KOPT-K1 (cell line): ENCODE measurements around the gene SPACA1.

Source experiments
- H3K27ac ChIP-seq: fragments of 200-600 bp; sonication (generic); 2 replicates; pipeline ENCODE4 v1.5.1; 2016; ENCODE audit warnings: antibody characterized with exemption, mild to moderate bottlenecking, low read depth, low read length; ENCODE audit not compliant: poor library complexity, severe bottlenecking
- H3K36me3 ChIP-seq: fragments of 200-600 bp; sonication (generic); 2 replicates; pipeline ENCODE4 v1.5.1; 2017; ENCODE audit warnings: antibody characterized with exemption, mild to moderate bottlenecking, low read length, moderate library complexity; ENCODE audit not compliant: insufficient read depth
- H3K9me3 ChIP-seq: fragments of 200-600 bp; sonication (generic); 2 replicates; pipeline ENCODE4 v1.5.1; 2017; ENCODE audit warnings: antibody characterized with exemption, low read length, mild to moderate bottlenecking; ENCODE audit not compliant: insufficient read depth, poor library complexity, severe bottlenecking

SPACA1 gene

DNA sequence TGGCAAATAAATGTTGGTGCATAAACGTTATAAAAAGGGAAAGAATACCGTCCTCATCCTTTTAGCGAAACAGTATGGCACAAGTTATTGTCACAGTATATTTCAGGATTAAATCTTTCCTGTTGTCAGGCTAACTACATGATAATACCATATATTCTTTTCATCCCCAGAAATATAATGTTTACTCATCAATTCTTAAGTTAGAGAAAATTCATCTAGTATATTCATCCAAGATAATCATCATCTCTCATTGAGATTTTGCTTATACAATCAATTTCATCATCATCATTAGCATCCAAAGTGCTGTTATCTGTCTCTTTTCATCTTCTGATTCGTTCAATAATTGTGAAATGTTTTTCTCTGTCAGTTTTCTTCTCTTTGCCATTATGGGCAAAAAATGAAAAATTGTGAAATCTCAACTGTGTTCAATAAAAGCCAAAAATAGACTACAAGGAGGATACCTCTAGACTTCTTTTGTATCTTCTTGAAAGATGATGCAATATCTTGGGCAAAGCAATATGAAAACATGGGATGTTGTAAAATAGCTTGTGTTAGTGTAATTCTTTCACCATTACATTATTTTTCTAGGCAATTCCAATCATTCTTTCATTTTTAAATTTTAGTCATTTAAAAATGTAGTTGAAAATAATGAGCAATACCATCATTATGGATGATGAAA, 2.6 kb downstream of the SPACA1 start:
- H3K36me3 ChIP-seq: no peaks in the 10 kb centered on the region
- no peaks in the 10 kb centered on the region for H3K9me3 ChIP-seq
- no peak overlapping the region for H3K27ac ChIP-seq

DNA sequence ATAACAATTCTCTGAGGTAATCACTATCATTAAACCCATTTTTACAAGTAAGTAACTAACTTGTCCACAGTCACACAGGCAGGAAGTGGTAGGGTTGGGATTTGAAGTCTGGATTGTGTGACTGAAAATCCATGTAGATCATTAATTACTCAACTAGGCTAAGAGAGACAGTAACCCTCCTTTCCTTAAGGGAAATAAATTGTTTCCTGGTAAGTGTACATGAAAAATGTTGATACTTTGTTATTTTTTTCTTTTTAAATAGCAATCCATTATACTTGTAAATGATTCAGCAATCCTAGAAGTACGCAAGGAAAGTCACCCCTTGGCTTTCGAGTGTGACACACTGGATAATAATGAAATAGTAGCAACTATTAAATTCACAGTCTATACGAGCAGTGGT, 11.6 kb downstream of the SPACA1 start:
- Histone ChIP-seq H3K9me3 (no peaks in the 10 kb centered on the region), H3K27ac (no peak overlapping the region), H3K36me3 (no peaks in the 10 kb centered on the region)

DNA sequence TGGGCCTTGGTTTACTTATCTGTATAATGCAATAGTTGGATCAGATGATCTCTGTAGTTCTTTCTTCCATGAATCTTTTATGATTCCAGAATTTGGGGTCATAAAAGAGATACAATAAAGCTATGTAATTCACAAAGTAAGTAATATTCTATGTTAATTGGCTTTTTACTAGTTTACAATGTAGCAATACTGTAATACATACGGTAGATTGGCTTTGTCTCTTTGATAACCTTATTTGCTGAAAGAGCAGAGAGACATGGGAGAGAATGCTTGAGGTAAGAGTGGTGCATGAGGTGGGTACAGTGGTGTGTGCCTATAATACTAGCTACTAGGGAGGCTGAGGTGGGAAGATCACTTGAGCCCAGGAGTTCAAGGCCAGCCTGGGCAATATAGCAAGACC, 14.7 kb downstream of the SPACA1 start:
- Histone ChIP-seq H3K9me3 (no peaks in the 10 kb centered on the region), H3K27ac (no peak overlapping the region), H3K36me3 (no peaks in the 10 kb centered on the region)

DNA sequence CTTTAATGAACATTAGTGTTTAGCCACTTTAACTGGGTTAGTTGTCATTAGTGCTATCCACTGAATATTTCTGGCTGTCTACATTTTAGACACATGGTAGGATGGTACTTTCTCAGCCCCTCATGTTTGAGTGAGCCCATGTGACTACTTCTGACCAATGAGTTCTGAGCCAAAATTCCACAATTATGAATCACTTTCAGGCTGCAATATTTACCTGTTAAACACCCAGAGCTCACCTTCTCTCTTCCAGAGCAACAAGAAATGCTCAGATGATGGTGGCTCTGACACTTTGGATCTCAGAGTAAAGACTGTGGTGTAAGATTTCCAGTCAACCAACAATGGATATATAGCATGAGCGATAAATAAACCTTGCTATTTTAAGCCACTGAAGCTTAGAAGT, 24.8 kb downstream of the SPACA1 start:
- no peaks in the 10 kb centered on the region for H3K9me3 ChIP-seq

DNA sequence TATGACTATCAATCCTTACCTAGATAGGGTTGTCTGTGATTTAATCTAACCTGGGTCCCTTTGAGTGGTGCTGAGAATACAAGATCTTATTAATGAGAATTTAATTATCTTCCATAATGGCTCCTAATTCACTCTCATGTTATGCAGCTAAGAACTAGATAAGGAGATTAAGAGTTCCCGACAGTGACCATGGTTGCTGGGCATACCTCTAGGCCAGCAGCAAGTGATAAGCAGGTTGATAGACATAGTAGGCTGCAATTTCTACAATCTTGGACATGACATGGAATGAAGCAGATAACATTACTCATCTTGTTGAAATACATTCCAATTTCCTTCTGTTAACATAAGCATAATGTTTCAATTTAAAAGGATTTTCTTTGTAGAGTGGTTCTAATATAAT, 27.1 kb downstream of the SPACA1 start:
- H3K27ac ChIP-seq: no peak overlapping the region
- H3K36me3 ChIP-seq: no peaks in the 10 kb centered on the region
- H3K9me3 ChIP-seq: no peaks in the 10 kb centered on the region

More for the DNA sequence above, 24.8 kb downstream of the SPACA1 start:
- no peaks in the 10 kb centered on the region for H3K36me3 ChIP-seq
- H3K27ac ChIP-seq: no peak overlapping the region

DNA sequence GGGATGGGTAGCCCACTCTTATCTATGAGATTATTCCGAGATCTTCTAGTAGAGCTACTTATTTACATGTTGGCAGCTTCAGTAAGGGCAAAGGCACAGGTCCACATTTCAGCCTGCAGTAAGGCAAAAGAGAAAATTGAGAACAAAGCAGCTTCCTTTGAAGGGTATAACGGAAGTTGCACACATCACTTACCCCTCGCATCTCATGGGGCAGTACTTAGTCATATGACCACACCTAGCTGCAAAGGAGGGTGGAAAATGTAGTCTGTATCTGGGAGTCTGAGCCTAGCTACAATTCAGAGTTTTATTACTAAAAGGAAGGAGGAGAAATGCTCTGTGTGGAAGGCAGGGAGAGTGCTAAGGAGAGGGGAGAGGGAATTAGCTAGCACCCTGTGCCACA, 29.7 kb downstream of the SPACA1 start:
- Histone ChIP-seq H3K27ac (no peak overlapping the region), H3K36me3 (no peaks in the 10 kb centered on the region)

DNA sequence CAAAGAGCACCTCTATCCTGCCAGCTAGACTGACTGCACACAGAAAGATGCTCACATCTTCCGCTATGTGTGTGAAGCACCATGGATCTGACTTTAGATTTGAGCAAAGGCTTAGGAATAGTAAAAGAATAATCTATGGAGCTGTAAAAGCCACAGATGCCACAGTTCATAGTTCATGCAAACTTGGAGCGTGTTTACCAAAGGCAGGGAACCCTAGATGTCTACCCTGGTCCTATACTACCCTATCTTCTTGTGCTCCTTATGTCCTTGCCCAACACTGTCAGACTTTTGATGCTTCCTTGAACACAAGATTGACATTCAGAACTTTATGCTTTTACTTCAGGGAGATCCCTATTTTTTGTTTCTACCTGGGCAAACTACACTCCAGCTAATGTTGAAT, 39.2 kb downstream of the SPACA1 start:
- Histone ChIP-seq H3K27ac (no peak overlapping the region), H3K9me3 (no peaks in the 10 kb centered on the region), H3K36me3 (no peaks in the 10 kb centered on the region)

More for the DNA sequence above, 29.7 kb downstream of the SPACA1 start:
- H3K9me3 ChIP-seq: no peaks in the 10 kb centered on the region

DNA sequence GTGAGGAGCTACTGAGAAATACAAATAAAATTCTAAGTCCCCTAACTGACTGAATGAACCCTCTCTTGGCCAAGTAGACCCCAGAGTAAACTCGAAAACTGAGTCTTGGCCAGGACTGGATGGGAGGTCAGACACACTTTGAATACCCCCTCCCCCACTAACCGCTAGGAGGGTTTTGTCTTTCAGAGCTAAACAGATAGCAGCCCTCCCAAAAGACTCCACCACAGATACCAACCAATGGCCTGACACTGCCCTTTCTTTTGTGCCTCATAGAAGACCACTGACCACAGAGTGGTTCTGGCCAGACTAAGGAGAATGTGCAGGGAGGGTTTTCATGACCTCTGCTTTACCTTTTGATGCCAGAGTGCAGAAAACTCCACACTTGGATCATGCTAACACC, 42.1 kb downstream of the SPACA1 start:
- Histone ChIP-seq H3K36me3 (no peaks in the 10 kb centered on the region), H3K9me3 (no peaks in the 10 kb centered on the region), H3K27ac (no peak overlapping the region)

DNA sequence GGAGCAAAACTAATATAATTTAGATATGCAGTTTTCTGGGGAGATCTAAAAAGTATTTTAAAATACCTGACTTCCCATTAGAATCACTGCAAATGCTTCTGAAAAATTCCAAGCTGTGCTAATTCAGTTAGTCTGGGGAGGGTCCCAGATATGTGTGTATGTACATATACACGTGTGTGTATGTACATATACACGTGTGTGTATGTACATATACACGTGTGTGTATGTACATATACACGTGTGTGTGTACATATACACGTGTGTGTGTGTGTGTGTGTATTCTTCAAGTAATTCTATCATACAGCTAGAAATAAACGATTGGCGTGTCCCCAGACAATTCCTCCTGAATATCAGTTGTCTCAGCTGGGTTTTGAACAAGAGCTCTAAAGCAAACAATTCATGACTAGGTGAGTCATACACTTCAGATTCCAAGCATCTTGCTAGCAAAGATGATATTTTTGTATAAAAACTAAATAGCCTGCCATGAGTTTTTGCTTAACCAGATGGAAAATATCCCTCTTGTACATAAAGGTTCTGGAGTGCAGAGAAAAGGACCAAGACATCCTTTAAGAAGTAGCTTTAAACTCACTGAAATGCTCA, 58.2 kb downstream of the SPACA1 start:
- Histone ChIP-seq H3K36me3 (no peaks in the 10 kb centered on the region), H3K27ac (no peak overlapping the region), H3K9me3 (no peaks in the 10 kb centered on the region)

DNA sequence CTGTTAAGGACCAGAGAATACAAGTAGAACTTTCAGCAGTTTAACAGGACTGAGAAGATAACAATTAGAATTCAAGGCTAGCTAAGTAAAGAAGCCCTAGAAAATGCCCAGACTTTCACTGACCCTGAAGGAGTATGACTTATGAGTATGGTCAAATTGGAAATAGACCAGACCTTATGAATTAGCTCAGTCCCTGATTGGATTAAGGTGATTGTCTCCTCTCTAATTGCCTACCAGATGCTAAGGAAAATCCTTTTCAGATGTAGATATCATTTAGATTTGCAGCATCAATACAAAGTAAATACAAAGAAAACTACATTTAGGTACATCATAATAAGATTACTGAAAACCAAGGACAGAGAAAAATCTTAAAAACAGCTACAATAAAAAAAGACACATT, 59.6 kb downstream of the SPACA1 start:
- H3K36me3 ChIP-seq: no peaks in the 10 kb centered on the region
- no peak overlapping the region for H3K27ac ChIP-seq
- no peaks in the 10 kb centered on the region for H3K9me3 ChIP-seq

DNA sequence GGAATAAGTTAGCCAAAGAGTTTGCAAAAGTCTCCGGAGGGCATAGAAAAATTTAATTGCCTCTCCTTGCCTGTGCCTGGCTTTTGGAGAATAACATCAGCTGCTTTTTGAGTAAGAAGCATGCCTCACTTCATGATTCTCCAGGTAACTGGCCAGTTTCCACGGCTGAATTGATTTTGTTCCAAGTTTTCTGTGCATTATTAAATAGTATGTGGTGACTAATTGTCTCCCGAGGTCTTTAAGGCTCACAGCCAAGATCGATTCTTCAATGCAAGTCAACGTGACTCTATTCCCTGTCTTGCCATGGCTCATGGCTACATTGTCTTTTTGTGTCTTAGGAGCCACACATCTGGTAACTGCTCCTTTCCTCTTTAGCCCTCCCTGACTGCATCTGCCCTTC, 64.3 kb downstream of the SPACA1 start:
- Histone ChIP-seq H3K9me3 (no peaks in the 10 kb centered on the region), H3K36me3 (no peaks in the 10 kb centered on the region), H3K27ac (no peak overlapping the region)

DNA sequence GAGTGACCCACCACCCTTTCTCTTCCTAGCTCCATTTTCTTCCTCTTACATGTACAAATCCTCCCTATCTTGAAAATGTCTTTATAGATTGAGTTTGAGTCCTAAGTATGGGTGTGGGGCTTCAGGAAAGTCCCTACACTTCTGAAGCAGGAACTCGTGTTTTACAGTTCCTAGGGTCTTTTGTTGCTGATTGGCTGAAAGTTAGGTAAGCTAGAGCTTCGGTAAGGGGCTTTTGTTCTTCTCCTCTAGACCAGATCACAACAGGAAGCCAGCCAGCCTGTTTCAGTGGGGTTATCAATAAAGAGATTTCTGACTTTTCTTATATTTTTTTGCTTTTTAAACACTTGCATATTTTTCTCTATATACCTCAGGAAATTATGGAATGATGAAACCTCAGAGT, 67.2 kb downstream of the SPACA1 start:
- Histone ChIP-seq H3K36me3 (no peaks in the 10 kb centered on the region), H3K9me3 (no peaks in the 10 kb centered on the region), H3K27ac (no peak overlapping the region)

DNA sequence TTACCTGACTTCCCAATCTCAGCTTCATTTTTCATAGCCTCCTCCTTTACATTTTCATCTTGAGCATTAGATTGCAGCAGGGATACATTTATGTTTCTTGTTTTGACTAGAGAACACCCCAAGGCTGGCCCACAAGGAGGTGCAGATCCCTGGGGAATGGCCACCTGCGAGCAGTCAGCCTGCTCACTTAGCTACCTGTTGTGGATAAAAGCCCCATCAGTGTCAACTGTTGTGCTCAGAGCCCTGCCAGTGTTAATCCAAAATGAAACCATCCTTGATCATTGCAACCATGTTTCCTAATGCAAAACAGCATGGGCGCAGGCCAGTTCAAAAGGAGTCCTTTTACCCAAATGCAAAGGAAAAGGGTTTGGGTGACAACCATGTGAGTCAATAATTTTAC, 67.7 kb downstream of the SPACA1 start:
- H3K9me3 ChIP-seq: no peaks in the 10 kb centered on the region
- H3K27ac ChIP-seq: no peak overlapping the region
- H3K36me3 ChIP-seq: no peaks in the 10 kb centered on the region

DNA sequence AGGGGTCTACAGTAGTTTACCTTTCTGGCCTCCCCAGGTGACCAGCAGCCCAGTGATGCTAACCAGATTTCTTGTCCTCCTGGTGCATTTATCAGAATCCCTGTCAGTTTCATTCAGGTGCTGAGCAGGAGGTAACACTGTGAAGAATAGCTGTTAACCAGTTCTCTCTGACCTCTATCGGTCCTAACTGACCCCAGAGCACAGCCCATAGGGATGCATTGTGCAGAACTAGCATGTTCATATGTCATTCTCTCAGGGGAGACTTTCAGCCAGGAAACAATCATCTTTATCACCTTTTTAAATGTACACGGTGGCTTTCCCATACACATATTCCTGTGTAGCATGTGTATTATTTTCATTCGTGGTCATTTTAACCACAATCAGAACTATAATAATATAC, 68.6 kb downstream of the SPACA1 start:
- Histone ChIP-seq H3K27ac (no peak overlapping the region), H3K36me3 (no peaks in the 10 kb centered on the region), H3K9me3 (no peaks in the 10 kb centered on the region)
